ENCODE measurements around the gene TESK2.

- TF ChIP-seq, protein P1, sequence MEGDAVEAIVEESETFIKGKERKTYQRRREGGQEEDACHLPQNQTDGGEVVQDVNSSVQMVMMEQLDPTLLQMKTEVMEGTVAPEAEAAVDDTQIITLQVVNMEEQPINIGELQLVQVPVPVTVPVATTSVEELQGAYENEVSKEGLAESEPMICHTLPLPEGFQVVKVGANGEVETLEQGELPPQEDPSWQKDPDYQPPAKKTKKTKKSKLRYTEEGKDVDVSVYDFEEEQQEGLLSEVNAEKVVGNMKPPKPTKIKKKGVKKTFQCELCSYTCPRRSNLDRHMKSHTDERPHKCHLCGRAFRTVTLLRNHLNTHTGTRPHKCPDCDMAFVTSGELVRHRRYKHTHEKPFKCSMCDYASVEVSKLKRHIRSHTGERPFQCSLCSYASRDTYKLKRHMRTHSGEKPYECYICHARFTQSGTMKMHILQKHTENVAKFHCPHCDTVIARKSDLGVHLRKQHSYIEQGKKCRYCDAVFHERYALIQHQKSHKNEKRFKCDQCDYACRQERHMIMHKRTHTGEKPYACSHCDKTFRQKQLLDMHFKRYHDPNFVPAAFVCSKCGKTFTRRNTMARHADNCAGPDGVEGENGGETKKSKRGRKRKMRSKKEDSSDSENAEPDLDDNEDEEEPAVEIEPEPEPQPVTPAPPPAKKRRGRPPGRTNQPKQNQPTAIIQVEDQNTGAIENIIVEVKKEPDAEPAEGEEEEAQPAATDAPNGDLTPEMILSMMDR (IDR thresholded peaks at IDR 0.05) = no peak
- no peak for TF ChIP-seq REST (IDR thresholded peaks at IDR 0.05; ENCODE audit: low read depth, low read length)
- no peak for TF ChIP-seq GABPA (IDR thresholded peaks at IDR 0.05; ENCODE audit: low read depth)
- TF ChIP-seq NRF1 (IDR thresholded peaks at IDR 0.05; ENCODE audit: low read depth, low read length) = no peak
- TF ChIP-seq, protein P2, sequence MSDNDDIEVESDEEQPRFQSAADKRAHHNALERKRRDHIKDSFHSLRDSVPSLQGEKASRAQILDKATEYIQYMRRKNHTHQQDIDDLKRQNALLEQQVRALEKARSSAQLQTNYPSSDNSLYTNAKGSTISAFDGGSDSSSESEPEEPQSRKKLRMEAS (IDR thresholded peaks at IDR 0.05; ENCODE audit: low read depth) = no peak
- TF ChIP-seq RAD21 (IDR thresholded peaks at IDR 0.05; ENCODE audit: low read length) = no peak
- no peak for TF ChIP-seq RFX5 (IDR thresholded peaks at IDR 0.05; ENCODE audit: low read length)
- TF ChIP-seq MXI1 (IDR thresholded peaks at IDR 0.05; ENCODE audit: low read depth, low read length) = no peak
These were observed 188.3 kb downstream of the TESK2 start for GRCh38 chr1:45302505-45303150.
